HG02610 (cell line): Measurements from ENCODE around the gene RELCH.
"Not testable (repeated sequence)": the region's sequence is repeated elsewhere in the genome, so short reads cannot be mapped to it uniquely, and the experiment has no call there.

Experiments used
- ATAC-seq: cut with Tn5 transposase; IDR thresholded peaks from one replicate; pipeline ENCODE4 v1.9.1; 2021; ENCODE audit warnings: mild to moderate bottlenecking, moderate library complexity; ENCODE audit not compliant: unreplicated experiment

Gene RELCH, protein sequence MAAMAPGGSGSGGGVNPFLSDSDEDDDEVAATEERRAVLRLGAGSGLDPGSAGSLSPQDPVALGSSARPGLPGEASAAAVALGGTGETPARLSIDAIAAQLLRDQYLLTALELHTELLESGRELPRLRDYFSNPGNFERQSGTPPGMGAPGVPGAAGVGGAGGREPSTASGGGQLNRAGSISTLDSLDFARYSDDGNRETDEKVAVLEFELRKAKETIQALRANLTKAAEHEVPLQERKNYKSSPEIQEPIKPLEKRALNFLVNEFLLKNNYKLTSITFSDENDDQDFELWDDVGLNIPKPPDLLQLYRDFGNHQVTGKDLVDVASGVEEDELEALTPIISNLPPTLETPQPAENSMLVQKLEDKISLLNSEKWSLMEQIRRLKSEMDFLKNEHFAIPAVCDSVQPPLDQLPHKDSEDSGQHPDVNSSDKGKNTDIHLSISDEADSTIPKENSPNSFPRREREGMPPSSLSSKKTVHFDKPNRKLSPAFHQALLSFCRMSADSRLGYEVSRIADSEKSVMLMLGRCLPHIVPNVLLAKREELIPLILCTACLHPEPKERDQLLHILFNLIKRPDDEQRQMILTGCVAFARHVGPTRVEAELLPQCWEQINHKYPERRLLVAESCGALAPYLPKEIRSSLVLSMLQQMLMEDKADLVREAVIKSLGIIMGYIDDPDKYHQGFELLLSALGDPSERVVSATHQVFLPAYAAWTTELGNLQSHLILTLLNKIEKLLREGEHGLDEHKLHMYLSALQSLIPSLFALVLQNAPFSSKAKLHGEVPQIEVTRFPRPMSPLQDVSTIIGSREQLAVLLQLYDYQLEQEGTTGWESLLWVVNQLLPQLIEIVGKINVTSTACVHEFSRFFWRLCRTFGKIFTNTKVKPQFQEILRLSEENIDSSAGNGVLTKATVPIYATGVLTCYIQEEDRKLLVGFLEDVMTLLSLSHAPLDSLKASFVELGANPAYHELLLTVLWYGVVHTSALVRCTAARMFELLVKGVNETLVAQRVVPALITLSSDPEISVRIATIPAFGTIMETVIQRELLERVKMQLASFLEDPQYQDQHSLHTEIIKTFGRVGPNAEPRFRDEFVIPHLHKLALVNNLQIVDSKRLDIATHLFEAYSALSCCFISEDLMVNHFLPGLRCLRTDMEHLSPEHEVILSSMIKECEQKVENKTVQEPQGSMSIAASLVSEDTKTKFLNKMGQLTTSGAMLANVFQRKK

DNA sequence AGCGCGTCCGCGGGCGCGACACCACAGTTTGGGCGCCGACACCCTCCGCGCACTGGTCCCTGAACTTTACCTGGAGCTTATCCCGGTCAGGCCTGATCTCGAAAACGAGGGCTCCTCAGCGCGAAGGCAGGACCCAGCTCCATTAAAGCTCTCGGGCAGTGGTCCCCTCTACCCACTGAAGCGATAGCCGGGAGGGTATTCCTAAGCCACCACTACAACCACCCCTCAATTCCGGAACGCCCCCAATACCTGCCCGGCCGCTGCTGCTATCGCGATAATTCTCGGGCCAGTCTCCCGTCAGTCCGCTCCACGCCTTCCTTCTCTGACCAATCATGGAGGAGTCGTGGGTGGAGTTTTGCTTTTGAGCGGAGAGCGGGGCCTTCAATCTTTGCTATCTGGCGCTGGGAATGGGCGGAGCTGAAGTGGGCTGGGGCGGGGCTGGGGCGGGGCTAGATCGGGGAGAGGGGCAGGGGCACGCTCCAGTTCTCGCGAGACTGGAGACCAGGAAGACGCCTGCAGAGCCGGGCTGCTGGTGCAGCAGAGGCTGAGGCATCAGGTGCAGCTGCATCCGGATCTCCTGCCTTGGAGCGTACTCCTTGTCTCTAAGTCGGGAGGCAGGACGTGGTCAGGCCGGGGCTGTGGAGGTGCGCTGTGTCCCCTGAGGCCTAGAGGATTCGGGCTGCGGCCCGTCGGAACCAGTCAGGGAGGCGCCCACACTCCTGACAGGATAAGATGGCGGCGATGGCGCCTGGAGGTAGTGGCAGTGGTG is at the start of gene RELCH, which contains the start of gene PIGN:
RELCH (plus strand) TSS at position 482 of the 769 bp plus-strand sequence; CDS start at position 733, 251 bp downstream.
PIGN (minus strand) TSS at position 283 of the 769 bp plus-strand sequence. CDS start 25,703 bp downstream, outside the sequence.
- ATAC-seq, result peak; percentile 94

DNA sequence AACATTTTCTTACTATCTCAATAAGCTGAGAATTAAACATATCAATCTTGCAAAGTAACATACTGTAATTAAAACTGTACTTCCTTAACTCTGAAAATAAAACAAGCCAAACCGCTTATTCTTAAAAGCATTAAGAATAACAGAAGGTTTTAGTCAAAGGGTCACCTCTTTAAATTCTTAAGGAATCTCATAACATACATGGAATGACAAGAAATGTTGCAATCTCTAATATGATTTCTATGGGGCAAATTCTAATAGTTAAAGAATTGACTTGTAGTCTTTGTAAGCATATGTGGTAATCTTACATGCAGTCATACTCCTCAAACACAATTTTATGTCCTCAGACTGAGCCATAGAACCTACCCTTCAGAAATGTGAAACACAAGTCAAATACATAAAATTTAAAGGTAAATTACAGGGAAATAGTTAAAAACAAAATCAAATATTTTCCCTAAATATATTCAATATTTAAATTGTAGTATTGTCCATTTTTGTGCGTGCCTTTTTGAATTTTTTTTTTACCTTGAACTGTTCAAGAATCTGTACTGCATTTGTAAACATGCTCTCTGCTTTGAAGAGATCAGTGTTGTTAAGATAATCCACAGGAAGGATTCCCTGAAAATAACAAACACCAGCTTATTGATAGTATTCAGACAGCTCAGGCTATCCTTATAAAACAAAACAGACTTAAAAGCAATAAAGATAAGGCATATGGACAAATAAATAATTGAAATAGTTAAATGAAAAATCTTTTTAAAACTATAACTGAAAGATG is 48.4 kb upstream of the RELCH start:
- ATAC-seq, result no peak

DNA sequence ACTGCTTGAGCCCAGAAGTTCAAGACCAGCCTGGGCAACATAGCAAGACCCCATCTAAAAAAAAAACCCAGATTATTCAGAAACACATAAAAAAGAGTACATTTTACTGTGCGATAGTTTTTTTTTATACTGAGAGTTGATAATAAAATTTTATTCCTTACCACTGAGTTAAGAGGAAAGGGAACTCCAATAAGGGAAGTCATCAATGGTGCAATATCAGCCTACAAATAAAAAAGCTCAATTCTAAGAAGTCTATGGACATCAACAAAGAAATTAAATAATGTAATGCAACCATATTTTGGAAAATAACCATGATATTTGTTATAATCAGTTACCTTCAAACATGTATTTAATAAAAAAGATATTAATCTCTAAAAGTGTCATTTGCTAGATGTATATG is 46.8 kb upstream of the RELCH start:
- ATAC-seq, result no peak

DNA sequence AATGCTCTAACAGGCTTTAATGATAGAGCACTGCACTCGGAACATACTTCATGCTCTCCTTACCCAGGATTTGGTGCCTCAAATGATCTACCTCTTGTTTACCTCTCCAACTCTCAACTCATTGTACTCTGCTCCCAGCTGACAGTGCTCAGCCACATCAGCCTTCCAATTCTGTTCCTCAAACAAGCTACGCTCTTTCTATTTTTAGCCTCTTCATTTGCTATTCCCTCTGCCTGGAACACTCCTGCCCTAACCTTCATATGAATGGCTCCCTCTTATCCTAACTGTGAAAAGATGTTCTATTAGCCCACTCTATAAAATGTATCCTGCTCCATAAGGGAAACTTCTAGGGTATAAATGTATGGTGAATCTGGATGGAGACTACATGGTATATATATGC is 42.7 kb upstream of the RELCH start:
- ATAC-seq, result no peak

DNA sequence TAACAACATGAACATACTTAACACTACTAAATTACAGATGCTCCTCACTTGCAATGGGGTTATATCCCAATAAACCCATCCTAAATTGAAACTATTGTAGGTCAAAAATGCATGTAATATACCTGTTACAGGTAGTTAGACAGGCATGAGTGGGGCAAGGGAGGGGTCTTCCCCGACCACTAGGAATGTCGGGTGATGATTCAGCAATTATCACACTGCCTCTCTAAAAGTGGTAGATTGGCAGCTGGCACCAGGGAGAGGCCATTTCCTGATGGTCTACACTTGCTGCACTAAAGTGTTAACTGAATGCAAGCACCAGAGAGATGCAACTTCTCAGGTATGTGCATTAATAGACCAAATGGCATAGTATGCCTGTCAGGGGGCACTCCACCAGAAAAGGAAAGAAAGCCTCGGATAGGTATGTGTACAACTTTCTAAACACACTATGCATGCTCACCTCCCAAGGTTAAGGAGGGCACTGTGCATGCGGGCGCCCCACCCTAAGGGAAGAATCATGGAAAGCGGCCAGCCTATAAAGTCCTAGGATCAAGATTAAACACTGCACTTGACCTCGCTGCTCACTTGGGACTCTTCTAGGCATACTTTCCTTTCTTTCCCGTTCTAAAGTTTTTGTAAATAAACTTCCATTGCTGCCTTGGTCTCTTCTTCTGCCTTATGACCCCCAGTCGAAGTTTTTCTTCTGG is 35.8 kb upstream of the RELCH start:
- ATAC-seq, result no peak

DNA sequence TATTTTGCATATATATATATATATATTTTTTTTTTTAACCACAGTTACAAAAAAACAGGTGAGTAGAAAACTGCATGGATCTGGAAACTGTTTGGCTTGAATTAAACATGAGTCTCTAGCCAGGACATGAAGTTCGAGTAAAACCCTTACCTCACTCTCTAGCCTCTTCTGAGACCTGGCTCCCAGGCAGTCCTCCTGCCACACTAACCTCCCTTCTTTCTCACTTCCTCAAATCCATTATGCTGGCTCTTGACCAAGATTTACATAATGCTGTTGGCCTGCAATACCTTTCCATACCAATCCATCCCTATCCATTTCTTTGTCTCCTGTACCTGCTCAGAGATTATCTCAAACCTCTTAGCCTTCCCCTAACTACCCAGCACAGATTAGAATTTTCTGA is 34.2 kb upstream of the RELCH start:
- ATAC-seq, result no peak

DNA sequence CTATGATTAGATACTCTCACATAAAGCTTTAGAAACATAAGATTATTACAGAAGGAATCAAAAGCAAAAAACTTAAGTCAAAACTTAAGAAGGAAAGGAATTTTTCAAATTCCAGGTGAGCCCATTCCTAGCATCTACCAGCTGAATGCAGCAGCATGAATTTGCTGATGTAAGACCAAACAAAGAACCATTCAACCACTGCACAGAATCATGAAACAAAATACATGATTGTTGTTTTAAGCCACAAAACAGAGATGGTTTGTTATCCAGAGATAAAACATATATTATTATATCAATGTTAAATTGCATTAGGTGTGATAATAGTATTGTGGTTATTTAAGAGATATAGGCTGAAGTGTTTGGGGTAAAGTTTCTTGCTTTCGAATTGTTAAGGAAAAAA is 29.2 kb upstream of the RELCH start:
- ATAC-seq, result no peak

DNA sequence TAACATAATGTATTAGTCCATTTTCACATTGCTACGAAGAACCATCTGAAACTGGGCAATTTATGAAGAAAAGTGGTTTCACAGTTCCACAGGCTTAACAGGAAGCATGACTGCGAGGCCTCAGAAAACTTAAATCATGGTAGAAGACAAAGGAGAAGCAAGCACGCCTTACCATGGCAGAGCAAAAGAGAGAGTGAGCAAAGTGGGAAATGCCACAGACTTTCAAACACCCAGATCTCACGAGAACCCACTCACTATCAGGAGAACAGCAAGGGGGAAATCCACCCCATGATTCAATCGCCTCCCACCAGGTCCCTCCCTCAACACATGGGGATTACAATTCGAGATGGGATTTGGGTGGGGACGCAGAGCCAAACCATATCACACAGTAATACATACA is 22.7 kb upstream of the RELCH start:
- no peak for ATAC-seq

DNA sequence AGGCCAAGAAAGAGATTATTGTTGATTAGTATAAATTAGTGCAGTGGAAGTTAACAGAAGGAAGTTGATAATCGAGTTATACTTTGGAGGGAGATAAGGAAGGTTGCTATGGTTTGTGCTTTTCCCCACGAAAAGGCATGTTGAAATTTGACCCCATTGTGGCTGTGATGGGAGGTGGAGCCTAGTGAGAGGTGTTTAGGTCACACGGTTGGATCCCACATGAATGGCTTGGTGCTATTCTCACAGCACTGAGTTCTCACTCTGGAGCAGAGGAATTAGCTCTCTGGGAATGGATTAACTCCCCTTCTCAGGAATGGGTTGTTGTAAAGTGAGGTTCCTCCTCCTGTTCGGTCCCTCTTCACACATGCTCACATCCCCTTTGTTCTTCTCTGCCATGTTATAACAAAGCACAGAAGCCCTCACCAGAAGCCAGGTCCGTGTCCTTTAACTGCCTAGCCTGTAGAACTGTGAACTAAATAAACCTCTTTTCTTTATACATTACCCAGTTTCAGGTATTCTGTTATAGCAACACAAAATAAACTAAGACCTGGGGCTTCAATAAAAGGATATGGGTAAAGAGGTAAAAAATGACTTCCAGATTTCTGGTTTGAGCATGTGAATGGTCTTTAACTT is 22.1 kb upstream of the RELCH start:
- no peak for ATAC-seq

DNA sequence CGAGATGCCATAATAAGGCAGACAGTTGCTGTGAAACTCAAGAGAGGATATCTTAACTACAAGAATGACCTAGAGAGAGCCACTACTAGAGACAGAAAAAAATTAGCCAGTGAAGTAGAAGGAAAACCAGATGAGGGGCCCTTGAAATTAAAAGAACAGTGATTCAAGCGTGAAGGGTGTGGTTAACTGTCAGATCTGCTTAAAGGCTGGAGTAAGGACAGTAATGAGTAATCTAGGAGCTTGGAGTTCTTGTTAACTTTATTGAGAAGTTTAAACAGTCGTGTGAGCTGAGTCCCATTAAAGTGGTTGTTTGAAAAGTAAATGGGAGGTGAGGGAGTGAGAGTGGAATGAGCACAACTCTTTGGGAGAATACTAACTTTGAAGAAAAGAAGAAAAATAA is 21.5 kb upstream of the RELCH start:
- no peak for ATAC-seq

DNA sequence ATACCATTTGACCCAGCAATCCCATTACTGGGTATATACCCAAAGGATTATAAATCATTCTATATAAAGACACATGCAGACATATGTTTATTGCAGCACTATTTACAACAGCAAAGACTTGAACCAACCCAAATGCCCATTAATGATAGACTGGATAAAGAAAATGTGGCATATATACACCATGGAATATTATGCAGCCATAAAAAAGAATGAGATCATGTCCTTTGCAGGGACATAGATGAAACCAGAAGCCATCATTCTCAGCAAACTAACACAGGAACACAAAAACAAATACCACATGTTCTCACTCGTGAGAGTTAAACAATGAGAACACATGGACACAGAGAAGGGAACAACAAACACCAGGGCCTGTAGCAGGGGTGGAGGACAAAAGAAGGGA is 20.5 kb upstream of the RELCH start:
- ATAC-seq, result not testable (repeated sequence)

DNA sequence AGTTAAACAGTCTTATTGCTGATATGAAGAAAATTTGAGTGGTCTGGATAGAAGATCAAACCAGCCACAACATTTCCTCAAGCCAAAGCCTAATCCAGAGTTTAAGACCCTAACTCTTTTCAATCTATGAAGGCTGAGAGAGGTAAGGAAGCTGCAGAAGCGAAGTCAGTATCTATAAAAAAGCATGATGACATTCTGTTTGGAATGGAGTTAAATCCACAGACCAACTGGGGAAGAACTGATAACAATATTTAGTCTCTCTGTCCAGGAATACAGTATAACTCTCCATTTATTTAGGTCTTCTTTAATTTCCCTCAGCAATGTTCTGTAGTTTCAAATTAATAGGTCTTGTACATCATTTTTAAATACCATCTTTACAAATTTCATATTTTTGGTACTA is 16.2 kb upstream of the RELCH start:
- ATAC-seq, result no peak

DNA sequence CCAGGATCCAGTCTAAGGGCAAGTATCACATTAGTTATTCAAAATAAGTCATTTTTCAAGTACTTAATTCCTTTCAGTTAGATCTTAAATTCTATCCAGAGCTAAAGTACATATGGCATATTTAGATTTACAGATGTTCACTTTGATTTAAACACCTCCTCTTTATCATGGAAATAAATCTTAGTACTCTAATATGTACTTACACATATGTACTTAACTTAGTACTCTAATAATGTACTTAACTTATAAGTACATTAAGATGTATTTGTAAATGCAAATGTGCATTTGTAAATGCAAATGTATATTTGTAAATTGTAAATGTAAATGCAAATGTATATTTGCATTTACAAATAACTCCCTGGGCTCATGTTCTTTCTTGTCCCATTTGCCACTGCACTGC is 14.8 kb upstream of the RELCH start:
- ATAC-seq, result no peak

DNA sequence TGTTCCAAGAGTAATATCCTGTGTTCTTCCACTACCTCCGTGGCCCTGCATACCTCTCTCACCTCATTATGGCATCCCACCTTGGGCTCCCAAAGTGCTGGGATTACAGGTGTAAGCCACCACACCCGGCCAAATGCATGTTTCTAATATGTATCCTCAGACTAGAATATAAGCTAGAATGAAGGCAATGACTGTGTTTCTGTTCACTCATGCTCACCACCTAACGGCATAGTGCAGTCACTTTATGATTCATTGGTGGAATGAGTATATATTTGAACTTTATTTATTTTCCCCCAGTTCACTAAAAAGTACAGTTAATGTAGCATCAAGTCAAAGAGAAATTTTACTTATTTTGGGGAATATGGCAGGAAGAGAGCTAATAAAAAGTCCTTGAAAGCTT is 11.5 kb upstream of the RELCH start:
- no peak for ATAC-seq

DNA sequence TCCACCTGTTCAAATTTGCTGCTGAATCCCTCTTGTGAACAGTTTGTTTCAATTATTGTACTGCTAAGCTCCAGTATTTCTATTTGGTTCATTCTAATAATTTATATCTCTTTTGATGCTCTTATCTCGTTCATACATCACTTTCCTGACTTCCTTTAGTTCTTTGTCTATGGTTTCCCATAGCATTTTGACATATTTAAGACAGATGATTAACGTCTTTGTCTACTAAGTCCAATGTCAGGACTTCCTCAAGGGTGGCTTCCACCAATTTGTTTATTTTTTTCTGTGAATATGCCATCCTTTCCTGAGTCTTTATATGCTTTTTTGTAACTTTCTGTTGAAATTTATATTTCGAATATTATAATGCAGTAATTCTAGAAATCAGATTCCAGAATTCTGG is 9.8 kb upstream of the RELCH start:
- no peak for ATAC-seq

DNA sequence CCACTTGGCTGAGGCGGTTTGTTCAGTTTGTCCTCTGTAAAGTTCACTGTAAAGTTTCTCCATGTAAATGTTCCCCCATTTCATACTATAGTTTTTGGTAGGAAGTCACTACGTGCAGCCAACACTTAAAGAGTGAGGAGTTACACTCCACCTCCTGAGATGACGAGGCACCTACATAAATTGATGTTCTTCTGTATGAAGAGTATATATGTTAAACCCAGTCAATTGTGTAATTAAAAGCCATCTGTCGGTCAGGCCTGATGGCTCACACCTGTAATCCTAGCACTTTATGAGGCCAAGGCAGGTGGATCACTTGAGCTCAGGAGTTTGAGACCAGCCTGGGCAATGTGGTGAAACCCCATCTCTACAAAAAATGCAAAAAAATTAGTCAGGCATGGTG is 7.8 kb upstream of the RELCH start:
- ATAC-seq, result peak; percentile 44

DNA sequence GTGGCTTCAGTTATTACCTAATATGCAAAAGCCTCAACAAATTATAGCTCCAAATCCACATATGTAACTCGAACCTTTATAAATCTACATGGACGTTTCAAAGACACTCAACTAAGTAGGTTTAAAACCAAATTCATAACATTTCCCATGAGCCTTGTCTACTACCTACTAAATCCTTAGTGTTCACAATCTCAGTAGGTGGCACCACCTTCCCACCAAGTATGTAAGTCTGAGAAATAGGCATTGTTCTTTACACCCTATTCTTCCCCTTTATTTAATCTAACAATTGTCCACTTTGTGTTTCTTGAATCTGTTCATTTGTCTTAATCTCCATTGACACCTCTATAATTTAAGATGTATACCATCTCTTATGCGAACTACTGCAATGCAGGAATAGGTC is 4.8 kb upstream of the RELCH start:
- ATAC-seq, result no peak

DNA sequence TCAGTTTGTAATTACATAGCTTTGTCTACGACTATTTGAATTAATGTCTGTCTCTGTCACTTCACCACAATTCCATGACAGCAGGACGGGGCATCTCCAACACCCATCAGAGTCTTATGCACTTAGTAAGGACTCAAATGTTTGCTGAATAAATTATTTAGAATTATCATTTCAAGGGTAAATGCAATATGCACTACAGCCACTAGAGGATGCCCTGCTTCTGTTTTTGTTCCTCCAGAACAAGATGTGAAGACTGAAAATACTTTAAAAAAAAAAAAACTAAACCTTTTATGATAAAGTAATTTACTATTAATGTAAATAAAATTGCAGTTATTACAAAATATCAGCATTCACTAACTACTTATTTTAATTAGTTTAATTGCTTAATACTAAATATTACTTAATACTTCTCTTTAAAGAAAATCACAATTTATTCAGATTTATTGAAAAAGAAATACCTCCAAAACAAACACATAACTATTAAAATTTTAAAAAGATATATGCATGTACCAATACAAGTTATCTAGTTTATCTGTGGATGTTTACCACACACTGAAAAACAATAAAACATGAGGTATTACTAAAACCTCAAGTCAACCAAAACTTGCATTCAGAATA is 3.4 kb upstream of the RELCH start:
- ATAC-seq, result no peak
